NCI-H146 (cell line): ENCODE data around the gene BAZ1A.

Source experiments
- DNase-seq: peaks from one replicate; lab custom pipeline; 2025; lab: John Stamatoyannopoulos, UW

Gene BAZ1A, protein sequence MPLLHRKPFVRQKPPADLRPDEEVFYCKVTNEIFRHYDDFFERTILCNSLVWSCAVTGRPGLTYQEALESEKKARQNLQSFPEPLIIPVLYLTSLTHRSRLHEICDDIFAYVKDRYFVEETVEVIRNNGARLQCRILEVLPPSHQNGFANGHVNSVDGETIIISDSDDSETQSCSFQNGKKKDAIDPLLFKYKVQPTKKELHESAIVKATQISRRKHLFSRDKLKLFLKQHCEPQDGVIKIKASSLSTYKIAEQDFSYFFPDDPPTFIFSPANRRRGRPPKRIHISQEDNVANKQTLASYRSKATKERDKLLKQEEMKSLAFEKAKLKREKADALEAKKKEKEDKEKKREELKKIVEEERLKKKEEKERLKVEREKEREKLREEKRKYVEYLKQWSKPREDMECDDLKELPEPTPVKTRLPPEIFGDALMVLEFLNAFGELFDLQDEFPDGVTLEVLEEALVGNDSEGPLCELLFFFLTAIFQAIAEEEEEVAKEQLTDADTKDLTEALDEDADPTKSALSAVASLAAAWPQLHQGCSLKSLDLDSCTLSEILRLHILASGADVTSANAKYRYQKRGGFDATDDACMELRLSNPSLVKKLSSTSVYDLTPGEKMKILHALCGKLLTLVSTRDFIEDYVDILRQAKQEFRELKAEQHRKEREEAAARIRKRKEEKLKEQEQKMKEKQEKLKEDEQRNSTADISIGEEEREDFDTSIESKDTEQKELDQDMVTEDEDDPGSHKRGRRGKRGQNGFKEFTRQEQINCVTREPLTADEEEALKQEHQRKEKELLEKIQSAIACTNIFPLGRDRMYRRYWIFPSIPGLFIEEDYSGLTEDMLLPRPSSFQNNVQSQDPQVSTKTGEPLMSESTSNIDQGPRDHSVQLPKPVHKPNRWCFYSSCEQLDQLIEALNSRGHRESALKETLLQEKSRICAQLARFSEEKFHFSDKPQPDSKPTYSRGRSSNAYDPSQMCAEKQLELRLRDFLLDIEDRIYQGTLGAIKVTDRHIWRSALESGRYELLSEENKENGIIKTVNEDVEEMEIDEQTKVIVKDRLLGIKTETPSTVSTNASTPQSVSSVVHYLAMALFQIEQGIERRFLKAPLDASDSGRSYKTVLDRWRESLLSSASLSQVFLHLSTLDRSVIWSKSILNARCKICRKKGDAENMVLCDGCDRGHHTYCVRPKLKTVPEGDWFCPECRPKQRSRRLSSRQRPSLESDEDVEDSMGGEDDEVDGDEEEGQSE (N-terminal part only)

DNA sequence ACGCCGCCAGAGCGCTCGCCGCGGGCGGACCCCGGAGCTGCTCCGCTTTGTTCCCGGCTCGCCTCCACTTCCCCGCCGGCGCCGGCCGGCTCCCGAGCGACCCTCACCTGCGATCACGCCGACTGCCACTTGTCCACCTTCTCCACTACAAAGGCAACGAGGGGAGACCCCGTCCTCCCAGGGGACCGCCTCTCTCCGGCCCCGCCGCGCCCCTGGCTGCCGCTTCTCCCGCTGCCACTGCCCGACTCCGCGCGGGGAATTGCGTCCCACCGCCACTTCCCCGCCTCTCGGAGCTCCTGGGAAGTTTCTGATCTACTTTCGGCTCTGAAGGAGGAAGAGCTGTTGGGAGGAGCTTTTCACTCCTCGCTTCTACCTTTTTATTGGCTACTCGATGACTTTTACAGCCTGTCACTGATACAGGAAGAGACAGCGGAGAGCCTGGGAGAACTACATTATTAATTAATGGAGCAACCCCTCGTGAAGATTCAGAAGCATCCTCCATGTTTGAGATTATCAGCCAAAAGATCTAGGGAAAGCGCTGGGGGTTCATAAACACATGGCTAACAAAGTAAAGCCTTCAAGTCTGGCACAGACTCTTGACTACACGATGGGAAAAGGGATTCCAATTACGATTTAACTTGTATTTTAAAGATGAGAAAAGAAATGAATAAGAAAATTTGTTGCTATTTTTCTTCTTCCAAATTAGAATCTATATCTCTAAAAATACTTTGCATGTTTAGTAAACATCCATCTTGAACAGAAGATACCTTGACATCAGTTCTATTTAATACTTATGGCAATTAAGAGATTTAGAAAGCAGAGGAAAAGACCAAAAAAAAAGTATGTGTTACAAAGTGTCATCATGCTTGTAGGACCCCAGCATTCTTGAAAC is at the start of gene BAZ1A:
Gene BAZ1A (minus strand): TSS at position 330 of the 892 bp plus-strand sequence. CDS start 756 bp downstream, outside the sequence.
- DNase-seq: peak; percentile 82

DNA sequence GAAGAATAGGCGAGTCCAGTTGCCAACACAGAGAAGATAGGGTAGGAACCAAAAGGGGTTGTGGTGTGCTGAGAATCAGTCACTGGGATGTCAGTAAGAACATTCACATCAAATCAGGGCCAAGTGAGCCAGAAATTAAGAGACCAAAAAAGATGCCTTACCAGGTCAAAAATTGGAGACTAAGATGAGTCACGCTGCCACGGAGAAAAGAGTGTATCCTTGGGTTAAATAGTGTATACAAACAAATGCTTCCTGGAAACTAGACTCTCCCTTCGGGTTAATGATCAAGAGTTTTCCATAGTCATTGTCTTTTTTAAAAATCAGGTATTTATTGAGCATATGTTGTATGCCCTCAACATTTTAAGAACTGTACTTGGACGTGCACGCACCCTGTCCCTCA is 45.2 kb upstream of the BAZ1A start:
- no peak for DNase-seq

DNA sequence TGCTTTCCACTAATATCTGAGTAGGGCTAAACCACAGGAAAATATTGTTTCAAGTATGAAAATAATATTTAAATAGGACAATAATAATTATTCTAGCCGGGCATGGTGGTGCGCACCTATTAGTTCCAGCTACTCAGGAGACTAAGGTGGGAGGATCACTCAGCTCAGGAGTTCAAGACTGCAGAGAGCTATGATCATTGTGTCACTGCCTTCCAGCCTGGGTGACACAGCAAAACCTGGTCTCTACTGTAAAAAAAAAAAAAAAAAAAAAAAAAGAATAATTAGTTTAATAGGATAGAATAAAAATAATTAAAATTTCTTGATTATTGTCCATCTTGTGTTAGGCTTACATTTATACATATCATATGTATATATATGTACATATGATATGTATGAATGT is 38.5 kb upstream of the BAZ1A start:
- DNase-seq: no peak

DNA sequence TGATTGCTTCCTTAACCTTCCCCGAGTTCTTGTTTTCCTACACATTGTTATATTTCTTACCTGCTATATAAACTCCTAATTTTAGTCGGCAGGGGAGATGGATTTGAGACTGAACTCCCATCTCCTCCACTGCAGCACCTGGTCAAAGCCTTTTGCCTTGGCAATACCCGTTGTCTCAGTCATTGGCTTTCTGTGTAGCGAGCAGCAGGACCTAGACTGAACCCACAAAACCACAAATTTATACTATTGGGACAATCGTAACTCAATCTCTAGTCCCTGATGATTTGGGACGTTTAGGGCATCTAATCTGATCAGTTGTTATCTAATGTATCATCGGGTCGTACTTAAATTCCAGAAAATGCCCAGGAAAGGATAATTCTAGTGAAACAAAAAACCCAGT is 37.8 kb upstream of the BAZ1A start:
- DNase-seq: no peak

DNA sequence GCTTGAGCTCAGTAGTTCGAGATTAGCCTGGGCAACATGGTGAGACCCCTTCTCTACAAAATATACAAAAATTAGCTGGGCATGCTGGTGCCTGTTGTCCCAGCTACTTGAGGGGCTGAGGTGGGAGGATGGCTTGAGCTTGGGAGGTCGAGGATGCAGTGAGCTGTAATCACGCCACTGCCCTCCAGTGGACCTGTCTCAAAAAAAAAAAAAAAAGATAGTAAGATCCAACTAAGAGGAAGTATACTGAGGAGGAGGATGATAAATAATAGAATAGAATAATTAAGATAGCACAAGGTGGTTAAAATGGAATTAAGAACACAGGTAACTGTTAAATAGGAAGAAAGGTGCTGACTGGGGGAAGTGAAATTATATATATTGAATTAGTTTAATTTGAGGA is 37.0 kb upstream of the BAZ1A start:
- DNase-seq: no peak

DNA sequence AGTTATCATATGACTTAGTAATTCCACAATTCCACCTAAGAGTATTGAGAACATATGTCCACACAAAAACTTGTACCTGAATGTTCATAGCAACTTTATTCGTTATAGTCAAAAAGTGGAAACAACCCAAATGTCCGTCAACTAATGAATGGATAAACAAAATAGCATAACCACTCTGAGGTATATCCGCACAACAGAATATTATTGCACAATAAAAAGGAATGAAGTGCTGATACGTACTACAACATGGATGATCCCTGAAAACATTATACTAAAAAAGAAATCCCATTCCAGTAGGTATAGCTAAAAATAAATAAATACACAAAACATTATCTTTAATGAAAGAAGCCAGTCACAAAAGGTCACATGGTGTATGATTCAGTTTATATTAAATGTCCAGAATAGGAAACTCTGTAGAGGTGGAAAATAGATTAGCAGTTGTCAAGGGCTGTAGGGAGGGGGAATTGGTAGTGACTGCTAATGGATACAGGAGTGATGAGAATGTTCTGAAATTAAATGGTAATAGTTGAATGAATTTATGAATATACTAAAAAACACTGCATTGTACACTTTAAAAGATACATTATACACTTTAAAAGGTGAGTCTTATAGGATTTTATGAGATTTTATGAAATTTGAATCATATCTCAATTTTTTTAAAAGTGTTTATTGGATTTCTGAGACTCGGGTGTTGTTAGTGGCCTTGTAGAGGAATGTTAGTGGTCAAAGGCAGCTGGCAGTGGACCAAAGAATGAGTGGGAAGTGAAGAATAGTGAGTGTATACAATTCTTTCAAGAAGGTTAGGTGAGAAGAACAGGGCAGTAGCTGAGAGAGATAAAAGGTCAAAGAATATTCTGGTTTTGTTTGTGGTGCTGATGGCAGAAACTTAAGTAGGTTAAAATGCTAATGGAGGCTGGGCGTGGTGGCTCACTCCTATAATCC is 36.3 kb upstream of the BAZ1A start:
- DNase-seq: no peak

DNA sequence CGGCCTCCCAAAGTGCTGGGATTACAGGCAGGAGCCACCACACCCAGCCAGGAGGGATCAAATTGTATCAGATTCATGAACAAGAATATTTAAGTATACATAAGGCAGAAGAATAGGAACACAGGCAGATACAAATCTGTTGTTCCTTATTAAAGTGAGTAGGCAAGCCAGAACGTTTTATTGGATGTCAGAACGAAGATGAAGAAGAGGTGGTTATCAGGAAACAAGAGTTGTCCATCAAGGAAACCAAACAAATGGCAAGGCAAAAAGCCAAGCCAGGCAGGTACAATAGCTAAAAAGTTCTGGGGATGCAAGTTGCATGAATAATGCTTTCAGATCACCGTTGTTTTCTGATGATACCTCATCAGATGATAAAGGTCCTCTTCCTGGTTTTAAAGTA is 31.1 kb upstream of the BAZ1A start:
- no peak for DNase-seq

DNA sequence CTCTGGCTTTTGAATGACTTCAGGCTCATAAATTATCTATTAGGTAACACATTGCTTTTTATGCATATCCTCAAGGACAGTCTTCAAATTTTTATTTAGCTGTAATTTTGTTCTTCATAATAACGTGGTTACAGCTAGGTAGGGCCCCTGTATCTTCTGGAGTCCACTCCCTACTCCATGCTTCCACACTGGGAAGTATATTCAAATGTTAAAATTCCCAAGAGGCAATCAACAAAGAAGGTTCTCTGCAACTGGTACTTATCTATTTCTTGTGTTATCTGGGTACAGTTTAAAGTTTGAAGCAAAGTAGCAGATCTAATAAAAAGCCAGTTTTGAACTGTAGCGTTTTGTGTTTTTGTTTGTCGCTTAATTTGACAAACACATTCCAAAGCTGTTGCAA is 20.1 kb upstream of the BAZ1A start:
- DNase-seq: no peak

DNA sequence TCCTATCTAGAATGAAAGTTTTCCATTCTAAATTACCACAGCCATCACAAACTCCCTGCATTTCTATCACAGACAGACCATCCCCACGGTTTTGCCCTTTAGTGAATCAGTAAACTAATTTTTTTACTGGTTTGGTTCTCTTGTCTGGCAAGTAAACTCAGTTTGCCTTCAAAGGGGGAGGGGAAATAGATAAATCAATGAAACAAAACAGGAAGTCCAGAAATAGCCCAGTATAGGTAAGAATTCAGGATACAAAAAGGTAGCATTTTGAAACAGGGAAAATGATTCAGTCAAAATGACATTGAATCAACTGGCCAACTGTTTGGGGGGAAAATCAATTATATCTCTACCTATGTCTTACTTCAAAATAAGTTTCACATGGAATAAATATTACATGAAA is 15.8 kb upstream of the BAZ1A start:
- no peak for DNase-seq

DNA sequence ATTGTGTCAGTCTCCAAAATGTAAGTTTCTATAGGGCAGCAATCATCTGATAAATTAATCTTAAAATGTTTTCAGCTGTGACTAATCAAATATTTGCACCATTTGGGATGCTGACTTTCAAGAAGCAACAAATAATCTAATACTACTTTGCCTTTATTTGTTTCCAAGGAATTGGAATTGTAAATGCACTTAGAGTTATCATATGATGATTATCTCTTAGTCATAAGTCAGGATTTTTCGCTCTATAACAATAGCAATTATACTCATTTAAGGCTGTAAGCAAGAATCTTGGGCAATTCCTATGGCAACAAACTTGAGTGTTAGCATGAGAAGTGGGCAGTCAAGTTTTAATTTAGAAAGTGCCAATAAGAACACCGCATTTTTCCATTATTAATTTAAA is 13.0 kb upstream of the BAZ1A start:
- DNase-seq: no peak

DNA sequence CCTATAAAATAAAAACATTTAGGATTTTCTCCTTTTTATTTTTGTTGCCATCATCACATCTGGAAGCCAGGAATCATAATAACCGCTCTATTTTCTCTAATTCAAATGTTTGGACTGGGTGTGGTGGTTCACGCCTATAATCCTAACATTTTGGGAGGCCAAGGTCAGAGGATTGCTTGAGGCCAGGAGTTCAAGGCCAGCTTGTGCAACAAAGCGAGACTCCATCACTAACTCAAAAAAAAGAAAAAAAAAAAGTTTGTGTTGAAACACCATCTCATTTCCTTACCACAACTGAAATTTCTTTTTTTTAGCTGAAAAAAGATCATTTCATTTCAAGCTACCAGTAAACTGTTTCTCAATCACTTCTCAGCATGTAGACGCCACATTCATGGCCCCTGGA is 8.8 kb upstream of the BAZ1A start:
- DNase-seq: no peak

DNA sequence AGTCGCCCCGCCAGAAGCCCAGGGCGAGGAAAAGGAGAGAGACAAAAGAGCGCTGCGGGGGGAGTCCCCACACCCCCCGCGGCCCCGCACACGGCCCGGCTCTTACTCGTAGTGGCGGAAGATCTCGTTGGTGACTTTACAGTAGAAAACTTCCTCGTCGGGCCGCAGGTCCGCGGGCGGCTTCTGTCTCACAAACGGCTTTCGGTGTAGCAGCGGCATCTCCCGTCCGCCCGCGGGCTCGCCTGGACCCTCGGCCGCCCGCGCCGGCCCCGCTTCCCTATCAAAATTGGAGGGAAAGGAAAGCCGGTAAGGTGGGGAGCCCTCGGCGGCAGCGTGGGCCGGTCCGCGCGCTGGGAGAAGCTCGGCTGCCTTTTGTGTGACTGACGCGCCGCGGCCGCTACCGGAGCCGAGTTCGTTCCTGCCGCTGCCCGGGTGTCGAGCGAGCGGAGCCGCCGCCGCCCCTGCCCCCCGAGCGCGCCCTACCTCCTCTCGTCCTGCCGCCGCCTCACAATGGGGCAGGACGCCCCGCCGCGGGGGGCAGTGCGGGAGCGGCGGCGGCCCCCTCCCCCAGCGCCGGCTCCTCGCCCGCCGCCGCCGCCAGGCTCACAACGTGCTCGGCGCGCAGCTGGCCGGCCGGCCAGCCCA is 652 bp downstream of the BAZ1A start:
- peak; percentile 64 for DNase-seq

DNA sequence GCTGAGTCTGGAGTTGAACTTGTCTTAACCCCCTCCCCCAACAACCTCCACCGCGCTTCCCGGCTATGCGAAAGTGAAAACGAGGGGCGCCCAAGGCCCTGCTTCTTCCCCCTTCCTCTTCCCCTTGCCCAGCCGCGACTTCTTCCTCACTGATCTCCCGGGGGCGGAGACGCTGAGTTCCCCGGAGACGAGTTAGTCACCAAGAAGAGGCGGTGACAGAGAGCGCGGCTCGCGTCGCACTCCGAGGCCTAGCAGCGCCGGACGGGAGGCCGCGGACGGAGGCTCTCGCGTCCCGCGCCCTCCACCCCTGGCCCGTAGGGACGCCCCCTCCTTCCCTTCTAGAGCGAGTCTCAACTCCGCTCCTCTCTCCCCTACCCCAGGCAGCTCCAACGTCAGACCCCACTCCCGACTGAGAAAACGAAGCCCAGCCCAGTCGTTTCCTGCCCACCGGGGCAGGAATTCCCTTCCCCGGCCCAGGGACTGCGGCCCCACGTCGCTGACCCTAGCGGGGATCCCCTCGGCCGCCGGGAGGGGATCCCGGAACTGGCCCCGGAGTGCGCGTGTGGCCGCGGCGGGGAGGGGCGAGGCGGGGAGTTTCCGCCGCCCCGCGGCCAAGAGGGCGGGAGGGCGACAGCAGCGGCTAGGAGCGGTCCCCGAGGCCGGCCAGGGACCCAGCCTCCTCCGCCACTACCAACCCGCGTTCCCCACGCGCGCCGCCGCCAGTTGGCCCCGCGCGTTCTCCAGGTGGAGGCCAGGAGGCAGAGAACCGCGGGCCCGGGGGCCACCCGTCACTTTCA is 1.4 kb downstream of the BAZ1A start:
- peak; percentile 56 for DNase-seq

DNA sequence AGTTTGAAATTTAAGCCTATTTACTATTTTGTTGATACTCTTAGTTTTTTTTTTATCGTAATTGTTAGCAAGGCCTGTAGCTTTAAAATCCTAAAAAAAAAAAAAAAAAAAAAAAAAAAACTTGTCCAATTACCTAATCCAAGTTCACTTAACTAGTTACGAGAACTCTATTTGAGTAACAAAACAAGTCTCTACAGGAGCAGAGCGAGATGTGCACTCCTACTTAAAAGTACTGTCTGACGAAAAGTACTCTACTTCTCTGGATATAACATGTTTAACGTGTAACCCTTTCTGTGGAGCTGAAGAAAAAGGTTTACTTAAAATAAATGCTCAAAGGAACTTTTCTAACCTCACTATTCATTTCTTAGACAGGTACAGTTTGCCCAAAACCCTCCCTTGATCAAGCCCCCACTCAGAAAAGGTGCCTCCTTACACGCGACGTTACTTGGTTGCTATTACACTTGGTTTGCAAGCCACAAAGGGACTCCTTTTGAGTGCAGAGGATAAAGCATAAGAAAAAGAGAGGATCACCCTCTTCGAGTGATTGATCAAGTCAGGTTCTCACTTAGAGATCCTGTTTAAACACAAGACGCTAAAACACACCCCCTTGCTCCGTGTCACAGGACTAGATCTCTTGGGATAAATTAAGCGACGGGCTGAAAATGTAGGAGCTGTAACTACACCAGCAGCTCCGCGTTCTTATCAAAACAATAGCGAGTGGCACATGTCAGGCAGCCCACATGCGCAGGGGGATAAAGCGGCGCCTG is 2.2 kb downstream of the BAZ1A start:
- peak; percentile 56 for DNase-seq

DNA sequence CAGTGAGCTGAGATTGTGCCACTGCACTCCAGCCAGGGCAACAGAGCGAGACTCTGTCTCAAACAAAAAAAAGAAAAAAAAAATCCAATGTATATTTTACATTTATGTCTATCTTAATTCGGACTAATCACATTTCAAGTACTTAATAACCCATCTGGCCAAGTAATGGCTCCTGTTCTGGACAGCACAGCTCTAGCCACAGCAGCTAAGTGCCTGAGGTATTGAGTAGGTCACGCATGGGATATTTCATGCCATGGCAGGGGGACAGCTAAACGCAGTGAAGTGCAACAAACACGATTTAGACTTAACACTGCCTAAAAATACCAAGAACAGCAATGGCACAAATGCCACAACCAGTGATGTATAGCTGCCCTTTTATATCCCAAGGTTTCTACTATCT is 8.0 kb downstream of the BAZ1A start:
- DNase-seq: no peak

DNA sequence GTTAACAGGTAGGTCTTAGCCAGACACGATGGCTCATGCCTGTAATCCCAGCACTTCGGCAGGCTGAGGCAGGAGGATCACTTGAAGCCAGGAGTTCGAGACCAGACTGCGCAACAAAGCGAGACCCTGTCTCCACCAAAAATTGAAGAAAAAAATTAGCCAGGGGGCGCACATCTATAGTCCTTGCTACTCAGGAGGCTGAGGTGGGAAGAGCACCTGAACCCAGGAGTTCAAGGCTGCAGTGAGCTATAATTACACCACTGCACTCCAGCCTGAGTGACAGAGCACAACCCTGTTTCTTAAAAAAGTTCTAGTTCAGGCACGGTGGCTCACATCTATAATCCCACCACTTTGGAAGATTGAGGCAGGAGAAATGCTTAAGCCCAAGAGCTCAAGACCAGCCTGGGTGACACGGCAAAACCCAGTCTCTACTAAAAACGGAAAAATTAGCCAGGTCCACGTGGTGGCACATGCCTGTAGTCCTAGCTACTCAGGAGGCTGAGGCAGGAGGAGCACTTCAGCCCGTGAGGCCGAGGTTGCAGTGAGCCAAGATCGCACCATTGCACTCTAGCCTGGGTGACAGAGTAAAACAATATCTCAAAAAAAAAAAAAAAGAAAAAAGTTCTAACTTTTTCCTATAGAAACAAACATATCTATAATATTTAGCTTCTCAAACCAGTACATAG is 9.1 kb downstream of the BAZ1A start:
- no peak for DNase-seq

DNA sequence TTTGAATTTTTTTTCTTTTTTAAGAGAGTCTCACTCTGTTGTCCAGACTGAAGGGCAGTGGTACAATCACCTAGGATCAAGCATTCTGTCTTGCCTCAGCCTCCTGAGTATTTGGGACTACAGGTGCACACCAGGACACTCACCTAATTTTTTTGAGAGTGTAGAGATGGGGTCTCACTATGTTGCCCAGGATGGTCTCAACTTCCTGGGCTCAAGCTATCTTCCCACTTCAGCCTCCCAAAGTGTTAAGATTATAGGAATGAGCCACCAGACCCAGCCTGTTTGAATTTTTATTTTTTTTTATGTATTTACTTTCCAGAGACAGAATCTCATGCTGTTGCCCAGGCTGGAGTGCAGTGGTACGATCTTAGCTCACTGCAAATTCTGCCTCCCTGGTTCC is 11.3 kb downstream of the BAZ1A start:
- DNase-seq: no peak

DNA sequence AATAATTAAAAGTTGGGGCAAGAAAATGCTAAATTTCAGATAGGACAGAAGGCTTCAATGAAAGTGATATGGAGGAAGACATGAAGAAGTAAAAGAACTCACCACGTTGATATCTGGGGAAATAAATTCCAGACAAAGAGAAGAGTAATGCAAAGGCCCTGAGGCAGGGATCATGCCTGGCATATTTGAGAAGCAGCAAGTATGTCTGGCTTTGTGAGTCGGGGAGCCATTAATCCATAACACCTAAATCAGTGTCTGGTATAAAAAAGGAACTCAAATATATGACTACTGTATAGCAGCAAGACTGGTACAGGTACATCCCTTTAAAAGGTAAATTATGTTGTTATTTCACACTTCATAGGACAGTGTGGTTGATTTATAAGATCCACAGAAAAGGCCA is 16.4 kb downstream of the BAZ1A start:
- no peak for DNase-seq
